NCI-H345 treated with DMSO at 0.1 percent for 48 hours (cell line): ENCODE data around the gene BBS2.

Experiments
- DNase-seq: peaks from one replicate; lab custom pipeline; 2025; ENCODE audit not compliant: unreplicated experiment; lab: John Stamatoyannopoulos, UW

BBS2 gene

DNA sequence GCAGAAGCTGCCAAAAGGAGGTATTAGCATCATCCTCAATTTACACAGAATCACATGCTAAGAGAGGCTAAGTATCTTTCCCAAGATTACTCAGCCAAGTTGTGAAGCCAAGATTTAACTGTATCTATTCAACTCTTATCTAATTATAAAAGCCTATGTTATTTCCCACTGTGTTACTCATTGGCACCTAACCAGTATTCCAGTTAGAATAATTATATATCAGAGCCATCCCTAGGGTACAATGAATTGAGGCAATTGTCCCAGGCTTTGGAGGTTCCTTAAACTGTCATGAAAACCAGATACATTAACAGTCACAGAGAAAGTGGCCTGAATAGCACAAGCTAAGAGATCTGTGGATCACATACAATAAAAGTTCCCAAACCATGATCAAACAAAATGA, 83.6 kb downstream of the BBS2 start:
- no peak for DNase-seq
